DOHH2 (cell line): ENCODE measurements around the gene GABBR1.
A peak's percentile ranks its signal among the peaks of the same experiment; 100 is the strongest.

Experiments
- H3F3A ChIP-seq: fragments of 200-600 bp; sonication (generic), shearing (Covaris generic); 2 replicates; pipeline ENCODE4 v1.6.0; 2016; ENCODE audit warnings: antibody characterized with exemption, mild to moderate bottlenecking; ENCODE audit not compliant: control insufficient read depth, insufficient read depth
- H3K27ac ChIP-seq: fragments of 200-600 bp; sonication (generic); 2 replicates; pipeline ENCODE4 v1.5.1; 2014; ENCODE audit warnings: low read depth, mild to moderate bottlenecking, low read length, moderate library complexity
- H3K27me3 ChIP-seq: fragments of 200-600 bp; sonication (generic); 2 replicates; pipeline ENCODE4 v1.6.1; 2014; ENCODE audit warnings: mild to moderate bottlenecking, low read length, mixed read lengths; ENCODE audit not compliant: control insufficient read depth
- H3K36me3 ChIP-seq: fragments of 200-600 bp; sonication (generic); 2 replicates; pipeline ENCODE4 v1.6.1; 2014; ENCODE audit warnings: mild to moderate bottlenecking, low read length, moderate library complexity, mixed read lengths; ENCODE audit not compliant: control insufficient read depth
- H3K4me1 ChIP-seq: fragments of 200-600 bp; sonication (generic); 2 replicates; pipeline ENCODE4 v1.6.1; 2014; ENCODE audit warnings: mild to moderate bottlenecking, low read length, mixed read lengths; ENCODE audit not compliant: control insufficient read depth
- H3K4me2 ChIP-seq: fragments of 200-600 bp; sonication (generic); 2 replicates; pipeline ENCODE4 v1.6.0; 2014; ENCODE audit warnings: mild to moderate bottlenecking, low read length, moderate library complexity
- H3K4me3 ChIP-seq: fragments of 200-600 bp; sonication (generic); 2 replicates; pipeline ENCODE4 v1.5.1; 2014; ENCODE audit warnings: mild to moderate bottlenecking, low read length, mixed read lengths
- H3K79me2 ChIP-seq: fragments of 200-600 bp; sonication (generic); 2 replicates; pipeline ENCODE4 v1.6.1; 2014; ENCODE audit warnings: mild to moderate bottlenecking, low read length, mixed read lengths; ENCODE audit not compliant: control insufficient read depth
- H3K9me2 ChIP-seq: fragments of 200-600 bp; sonication (generic); replicated peaks from 2 replicates; pipeline ENCODE4 v1.6.1; 2014; ENCODE audit warnings: mild to moderate bottlenecking, low read length, mixed read lengths; ENCODE audit not compliant: control insufficient read depth
- H3K9me3 ChIP-seq: fragments of 200-600 bp; sonication (generic); 2 replicates; pipeline ENCODE4 v1.6.1; 2014; ENCODE audit warnings: antibody characterized with exemption, low read length, mixed read lengths; ENCODE audit not compliant: control insufficient read depth, insufficient read depth
- H4K20me1 ChIP-seq: fragments of 200-600 bp; sonication (generic); 2 replicates; pipeline ENCODE4 v1.6.0; 2014; ENCODE audit warnings: low read depth, mild to moderate bottlenecking, antibody characterized with exemption, low read length, moderate library complexity; ENCODE audit not compliant: control insufficient read depth, insufficient read depth
- EZH2phosphoT487 ChIP-seq: fragments of 200-600 bp; sonication (generic); IDR thresholded peaks from 2 replicates; pipeline ENCODE4 v1.6.1; 2017; ENCODE audit warnings: borderline replicate concordance, mild to moderate bottlenecking, antibody characterized with exemption, low read length, moderate library complexity, mixed read lengths
- TF ChIP-seq, protein P1 (sequence below): fragments of 200-600 bp; sonication (generic); IDR thresholded peaks from one replicate; pipeline ENCODE4 v1.5.1; 2014; ENCODE audit warnings: antibody characterized with exemption, mild to moderate bottlenecking, low read depth, low read length; ENCODE audit not compliant: poor library complexity, severe bottlenecking

GABBR1 gene

DNA sequence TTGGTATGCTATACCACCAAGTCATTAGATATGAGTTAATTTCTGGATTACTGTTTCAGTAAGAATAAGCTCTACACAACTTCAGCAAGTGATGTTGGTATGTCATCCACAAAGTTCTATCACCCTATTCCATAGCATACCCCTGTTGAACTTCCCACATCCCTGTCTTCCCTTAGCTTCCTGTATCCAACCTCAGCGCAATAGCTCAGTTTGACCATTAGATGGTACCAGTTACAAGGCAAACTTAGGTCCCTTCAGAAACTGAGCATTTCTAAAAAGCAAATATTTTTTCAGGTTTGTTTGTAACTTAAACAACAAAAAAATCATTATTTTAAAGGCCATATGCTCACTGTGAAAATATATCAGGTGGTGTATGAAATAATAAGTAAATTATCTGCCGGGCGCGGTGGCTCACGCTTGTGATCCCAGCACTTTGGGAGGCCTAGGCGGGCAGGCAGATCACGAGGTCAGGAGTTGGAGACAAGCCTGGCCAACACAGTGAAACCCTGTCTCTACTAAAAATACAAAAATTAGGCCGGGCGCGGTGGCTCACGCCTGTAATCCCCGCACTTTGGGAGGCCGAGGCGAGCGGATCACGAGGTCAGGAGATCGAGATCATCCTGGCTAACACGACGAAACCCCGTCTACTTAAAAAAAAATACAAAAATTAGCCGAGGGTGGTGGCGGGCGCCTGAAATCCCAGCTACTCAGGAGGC is 15.1 kb upstream of the GABBR1 start:
- H3K79me2 ChIP-seq: no peaks in the 10 kb centered on the region
- no peak overlapping the region for H3K4me2 ChIP-seq
- H3F3A ChIP-seq: peaks cover 2% of the 10 kb centered on the region; the same call in 1 of the 2 replicates
- TF ChIP-seq, protein P1, sequence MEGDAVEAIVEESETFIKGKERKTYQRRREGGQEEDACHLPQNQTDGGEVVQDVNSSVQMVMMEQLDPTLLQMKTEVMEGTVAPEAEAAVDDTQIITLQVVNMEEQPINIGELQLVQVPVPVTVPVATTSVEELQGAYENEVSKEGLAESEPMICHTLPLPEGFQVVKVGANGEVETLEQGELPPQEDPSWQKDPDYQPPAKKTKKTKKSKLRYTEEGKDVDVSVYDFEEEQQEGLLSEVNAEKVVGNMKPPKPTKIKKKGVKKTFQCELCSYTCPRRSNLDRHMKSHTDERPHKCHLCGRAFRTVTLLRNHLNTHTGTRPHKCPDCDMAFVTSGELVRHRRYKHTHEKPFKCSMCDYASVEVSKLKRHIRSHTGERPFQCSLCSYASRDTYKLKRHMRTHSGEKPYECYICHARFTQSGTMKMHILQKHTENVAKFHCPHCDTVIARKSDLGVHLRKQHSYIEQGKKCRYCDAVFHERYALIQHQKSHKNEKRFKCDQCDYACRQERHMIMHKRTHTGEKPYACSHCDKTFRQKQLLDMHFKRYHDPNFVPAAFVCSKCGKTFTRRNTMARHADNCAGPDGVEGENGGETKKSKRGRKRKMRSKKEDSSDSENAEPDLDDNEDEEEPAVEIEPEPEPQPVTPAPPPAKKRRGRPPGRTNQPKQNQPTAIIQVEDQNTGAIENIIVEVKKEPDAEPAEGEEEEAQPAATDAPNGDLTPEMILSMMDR: peak; percentile 58
- no peak for TF ChIP-seq EZH2phosphoT487
- H3K27me3 ChIP-seq: 0 out of 2 replicates have a peak, but pooled peaks cover 2% of the 10 kb centered on the region
- H4K20me1 ChIP-seq: no peaks in the 10 kb centered on the region
- no peaks in the 10 kb centered on the region for H3K9me2 ChIP-seq
- H3K4me1 ChIP-seq: peaks cover 9% of the 10 kb centered on the region
- H3K27ac ChIP-seq: no peak overlapping the region
- H3K4me3 ChIP-seq: no peak overlapping the region
- no peaks in the 10 kb centered on the region for H3K9me3 ChIP-seq
- H3K36me3 ChIP-seq: no peaks in the 10 kb centered on the region

DNA sequence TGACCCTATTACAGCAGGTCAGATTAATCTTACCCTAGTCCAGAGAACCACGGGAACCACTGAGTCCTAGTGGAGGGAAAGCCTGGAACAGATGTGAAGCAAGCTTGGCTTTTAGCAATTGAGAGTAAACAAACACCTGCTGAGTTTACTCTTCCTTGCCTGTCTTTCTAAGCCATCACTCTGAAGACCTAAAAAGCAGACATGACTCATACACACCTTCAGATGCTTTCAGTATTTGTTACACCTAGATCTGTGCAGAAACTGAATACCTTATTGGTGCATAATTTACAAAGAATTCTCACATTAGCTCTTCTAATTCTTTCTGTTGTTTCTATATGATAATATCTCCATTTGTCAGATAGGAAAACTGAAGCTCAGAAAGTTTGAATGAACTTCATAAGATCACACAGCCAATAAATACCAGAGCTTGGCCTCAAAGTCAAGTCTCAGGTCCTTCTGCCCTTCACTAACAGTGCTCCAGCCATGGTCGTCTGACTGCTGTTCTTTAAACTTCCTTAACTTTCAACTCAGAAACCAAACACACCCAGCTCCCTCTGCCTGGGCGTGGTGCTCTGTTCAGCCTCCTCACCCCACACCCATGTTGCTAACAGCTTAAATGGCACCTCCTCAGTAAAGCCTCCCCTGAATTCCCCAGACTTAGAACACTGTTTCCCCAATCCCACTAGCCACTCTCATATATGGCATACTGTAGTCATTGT is 8.6 kb upstream of the GABBR1 start:
- no peak overlapping the region for H3K4me3 ChIP-seq
- H3F3A ChIP-seq: no peaks in the 10 kb centered on the region
- H3K9me2 ChIP-seq: no peaks in the 10 kb centered on the region
- no peaks in the 10 kb centered on the region for H4K20me1 ChIP-seq
- no peak overlapping the region for H3K27ac ChIP-seq
- 0 out of 2 replicates have a peak, but pooled peaks cover 3% of the 10 kb centered on the region for H3K4me1 ChIP-seq
- H3K9me3 ChIP-seq: no peaks in the 10 kb centered on the region
- H3K4me2 ChIP-seq: no peak overlapping the region
- H3K36me3 ChIP-seq: no peaks in the 10 kb centered on the region
- no peaks in the 10 kb centered on the region for H3K79me2 ChIP-seq
- H3K27me3 ChIP-seq: 0 out of 2 replicates have a peak, but pooled peaks cover 3% of the 10 kb centered on the region
- no peak for TF ChIP-seq EZH2phosphoT487
- TF ChIP-seq, protein P1: no peak

DNA sequence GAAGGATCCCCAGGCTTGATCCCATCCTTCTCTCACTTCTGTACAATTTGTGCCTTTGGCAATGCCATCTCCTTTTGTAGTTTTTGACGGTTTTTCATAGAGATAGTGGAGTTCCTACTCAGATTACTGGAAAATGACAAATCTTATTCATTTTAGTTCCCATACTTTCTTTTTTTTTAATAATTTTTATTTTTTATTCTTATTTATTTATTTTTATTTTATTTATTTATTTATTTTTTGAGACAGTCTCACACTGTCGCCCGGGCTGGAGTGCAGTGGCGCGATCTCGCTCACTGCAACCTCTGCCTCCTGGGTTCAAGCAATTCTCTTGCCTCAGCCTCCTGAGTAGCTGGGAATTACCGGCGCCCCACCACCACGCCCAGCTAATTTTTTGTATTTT is 4.3 kb upstream of the GABBR1 start:
- no peaks in the 10 kb centered on the region for H3K9me2 ChIP-seq
- no peaks in the 10 kb centered on the region for H3K79me2 ChIP-seq
- peaks cover 13% of the 10 kb centered on the region for H3F3A ChIP-seq
- no peak overlapping the region for H3K4me3 ChIP-seq
- TF ChIP-seq EZH2phosphoT487: no peak
- TF ChIP-seq, protein P1: no peak
- H3K9me3 ChIP-seq: no peaks in the 10 kb centered on the region
- H3K36me3 ChIP-seq: no peaks in the 10 kb centered on the region
- no peak overlapping the region for H3K4me2 ChIP-seq
- peaks cover 22% of the 10 kb centered on the region for H3K4me1 ChIP-seq
- H3K27me3 ChIP-seq: no peaks in the 10 kb centered on the region
- no peaks in the 10 kb centered on the region for H4K20me1 ChIP-seq
- H3K27ac ChIP-seq: no peak overlapping the region
